HG03064 (cell line): ENCODE data around the gene PPP1R14B.
A peak's percentile ranks its signal among the peaks of the same experiment; 100 is the strongest.

Experiments
- ATAC-seq: cut with Tn5 transposase; IDR thresholded peaks from one replicate; pipeline ENCODE4 v1.9.1; 2021; ENCODE audit warnings: low read depth; ENCODE audit not compliant: unreplicated experiment

Gene PPP1R14B

GRCh38 chr11:64218628-64219353 is 28.0 kb downstream of the PPP1R14B start:
- ATAC-seq: no peak

GRCh38 chr11:64216879-64217278 is 29.9 kb downstream of the PPP1R14B start:
- no peak for ATAC-seq

GRCh38 chr11:64211181-64211872 is 35.4 kb downstream of the PPP1R14B start:
- no peak for ATAC-seq

GRCh38 chr11:64210301-64211020 is 36.3 kb downstream of the PPP1R14B start:
- no peak for ATAC-seq

GRCh38 chr11:64209563-64209843 is 37.2 kb downstream of the PPP1R14B start:
- no peak for ATAC-seq

- no peak for ATAC-seq
Measured at GRCh38 chr11:64208796-64209562, 37.8 kb downstream of the PPP1R14B start.

- no peak for ATAC-seq
Measured at GRCh38 chr11:64208086-64208795, 38.5 kb downstream of the PPP1R14B start.

GRCh38 chr11:64207256-64208085 is 39.3 kb downstream of the PPP1R14B start:
- ATAC-seq: peak; percentile 43

GRCh38 chr11:64206457-64207255 is 40.1 kb downstream of the PPP1R14B start, which contains the start of gene FERMT3:
Gene FERMT3 (plus strand): TSS chr11:64206721. CDS start chr11:64207365, 644 bp downstream.
- no peak for ATAC-seq

GRCh38 chr11:64204464-64204989 is 42.2 kb downstream of the PPP1R14B start:
- ATAC-seq: no peak

GRCh38 chr11:64204080-64204440 is 42.7 kb downstream of the PPP1R14B start:
- ATAC-seq: no peak

- ATAC-seq: no peak
Measured at GRCh38 chr11:64203421-64204079, 43.2 kb downstream of the PPP1R14B start.

GRCh38 chr11:64202992-64203391 is 43.8 kb downstream of the PPP1R14B start:
- ATAC-seq: no peak

- ATAC-seq: no peak
Measured at GRCh38 chr11:64201543-64201942, 45.2 kb downstream of the PPP1R14B start.

GRCh38 chr11:64198511-64198910 is 48.2 kb downstream of the PPP1R14B start:
- no peak for ATAC-seq

GRCh38 chr11:64196626-64197025 is 50.1 kb downstream of the PPP1R14B start:
- ATAC-seq: no peak
